GM21737 (cell line): Measurements from ENCODE around the gene MYBPH.

Experiments
- ATAC-seq: cut with Tn5 transposase; IDR thresholded peaks from one replicate; pipeline ENCODE4 v1.9.1; 2021; ENCODE audit warnings: mild to moderate bottlenecking, moderate library complexity; ENCODE audit not compliant: unreplicated experiment

The MYBPH gene

GRCh38 chr1:203131548-203132200, 44.0 kb downstream of the MYBPH start:
- no peak for ATAC-seq

DNA sequence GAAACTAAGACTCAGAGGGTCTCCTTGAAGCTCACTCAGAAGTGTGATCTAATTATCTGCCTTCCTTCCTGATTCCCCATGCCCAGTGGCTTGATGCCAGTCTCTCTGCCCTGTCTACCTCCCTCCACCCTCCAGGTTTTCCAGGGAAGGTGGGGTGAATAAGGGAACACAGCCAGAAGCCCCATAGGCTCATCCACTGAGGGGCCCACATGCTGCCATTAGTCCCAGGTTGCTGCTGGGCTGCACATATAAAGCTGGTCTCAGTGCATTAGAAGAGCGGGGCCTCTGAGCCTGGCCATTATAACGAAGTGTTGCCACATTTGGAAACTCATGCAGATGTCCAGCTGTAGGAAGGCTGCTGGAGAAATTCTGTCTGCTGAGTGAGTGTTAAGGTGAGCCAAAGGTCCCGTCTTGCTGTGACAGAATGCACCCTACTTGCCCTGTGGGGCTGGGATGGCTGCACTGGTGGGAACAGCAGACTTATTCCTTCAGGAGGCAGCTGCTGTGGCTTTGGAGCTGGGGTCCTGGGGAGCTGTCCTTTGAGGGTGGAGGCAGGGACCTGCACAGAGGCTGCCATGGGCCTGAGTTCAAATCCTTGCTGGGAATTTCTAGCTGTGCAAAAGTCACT, 45.2 kb downstream of the MYBPH start:
- no peak for ATAC-seq

DNA sequence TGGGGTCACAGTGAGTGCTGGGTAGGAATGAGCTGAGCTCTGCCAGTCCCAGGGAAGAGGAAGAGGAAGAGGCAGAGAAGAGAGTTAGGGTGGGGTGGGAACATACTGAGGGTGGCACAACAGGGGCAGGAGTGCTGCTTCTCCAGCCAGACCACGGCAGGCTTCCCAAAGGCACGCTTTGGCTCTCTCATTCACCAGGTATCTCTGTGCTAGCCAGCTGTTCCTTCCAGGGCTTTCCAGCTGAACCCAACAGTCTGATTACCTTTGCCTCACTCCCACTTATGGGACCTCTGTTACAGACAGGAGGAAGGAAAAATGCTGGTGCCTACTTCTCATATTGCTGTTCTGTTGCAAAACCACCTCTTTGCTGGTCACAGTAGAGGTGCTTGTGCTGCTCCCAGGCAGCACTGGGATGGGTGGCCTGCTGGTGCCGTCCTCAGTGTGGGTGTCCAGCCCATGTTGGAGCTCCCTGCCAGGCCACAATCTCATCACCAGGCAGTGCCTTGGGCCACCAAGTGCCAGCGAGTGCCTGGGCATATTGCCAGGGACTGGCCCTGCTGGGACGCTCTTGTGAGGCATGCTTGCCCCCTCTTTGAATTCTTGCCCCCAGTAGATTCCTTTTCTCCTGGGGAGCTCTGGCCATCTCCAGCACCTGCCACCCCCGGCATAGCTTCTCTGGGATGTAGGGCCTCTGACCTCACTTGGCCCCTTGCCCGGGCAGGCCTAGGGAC, 46.0 kb downstream of the MYBPH start:
- ATAC-seq, result no peak

GRCh38 chr1:203128716-203129500, 46.7 kb downstream of the MYBPH start:
- ATAC-seq, result no peak

- no peak for ATAC-seq
Observed at GRCh38 chr1:203128431-203128715, 47.3 kb downstream of the MYBPH start.

GRCh38 chr1:203127666-203128430, 47.8 kb downstream of the MYBPH start, which contains the start of gene ADORA1:
Gene ADORA1 (plus strand): TSS chr1:203127726. CDS start chr1:203128842, 1,116 bp downstream.
- ATAC-seq, result no peak

DNA sequence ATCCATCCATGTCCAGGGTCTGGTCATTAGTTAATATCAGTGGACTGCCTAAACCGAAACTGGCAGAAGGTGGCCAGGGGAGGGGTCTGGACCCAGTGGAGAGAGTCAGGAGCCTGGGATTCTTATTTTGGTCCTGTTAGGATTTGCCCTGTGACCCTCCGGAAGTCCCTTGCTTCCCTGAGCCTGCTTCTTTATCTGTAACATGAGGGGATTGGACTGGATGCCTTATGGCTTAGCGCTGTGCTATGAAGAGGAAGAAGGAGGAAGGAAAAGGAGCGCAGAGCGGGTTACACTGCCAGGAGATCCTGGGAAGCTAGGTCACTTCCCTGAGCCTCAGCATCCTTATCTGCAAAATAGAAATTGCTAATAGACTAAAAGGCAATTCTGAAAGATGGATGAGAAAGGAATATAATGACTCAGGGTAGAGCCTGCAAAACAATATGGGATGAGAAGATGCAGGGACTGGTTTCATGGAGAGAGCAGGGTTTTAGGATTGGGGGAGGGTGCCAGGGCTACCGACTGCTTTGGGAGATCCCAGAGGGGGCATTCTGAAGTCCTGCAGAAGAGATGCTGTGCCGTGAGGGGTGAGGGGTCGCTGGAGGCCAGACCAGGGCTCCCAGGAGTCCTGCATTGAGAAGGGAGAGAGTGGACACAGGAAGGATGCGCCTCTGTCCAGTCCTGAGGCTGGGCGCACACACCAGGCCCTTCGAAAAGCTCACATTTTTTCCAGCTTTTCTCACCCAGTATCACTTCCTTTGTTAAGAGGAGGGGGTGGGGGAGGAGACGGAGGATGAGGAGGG, 48.6 kb downstream of the MYBPH start:
- ATAC-seq, result no peak

DNA sequence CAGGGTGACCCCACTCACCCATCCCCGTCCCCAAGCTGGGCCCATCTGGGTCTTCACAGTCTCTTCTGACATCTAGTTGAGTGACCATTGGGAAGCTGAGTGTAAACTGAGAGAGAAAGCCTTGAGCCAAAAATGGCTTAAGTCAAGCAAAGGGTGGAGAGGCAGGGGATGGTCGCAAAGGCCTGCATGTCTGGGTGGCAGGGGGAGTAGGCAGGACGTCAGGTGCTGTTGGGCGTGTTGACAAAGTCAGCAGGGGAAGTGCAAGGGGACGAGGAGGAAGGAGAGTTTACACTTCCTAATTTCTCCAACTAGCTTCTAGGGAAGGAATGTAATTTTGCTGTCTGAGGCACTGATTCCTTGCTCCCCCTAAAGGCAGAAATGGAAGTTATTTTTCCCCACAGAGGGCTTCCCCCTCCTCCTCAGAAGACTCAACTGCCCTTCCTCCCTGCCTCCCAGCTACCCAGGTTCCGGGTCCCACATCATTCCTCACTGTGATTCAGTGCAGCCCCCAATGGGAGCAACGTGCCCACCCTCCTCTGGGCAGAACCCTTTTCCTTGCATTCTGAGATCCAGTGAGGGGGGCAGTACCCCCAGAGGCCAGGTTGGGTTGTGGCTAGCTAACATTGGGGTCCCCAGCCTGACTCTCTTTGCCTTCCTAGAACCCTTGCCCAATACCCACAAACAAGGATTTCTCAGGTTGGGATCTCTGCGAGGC, 49.3 kb downstream of the MYBPH start:
- no peak for ATAC-seq

DNA sequence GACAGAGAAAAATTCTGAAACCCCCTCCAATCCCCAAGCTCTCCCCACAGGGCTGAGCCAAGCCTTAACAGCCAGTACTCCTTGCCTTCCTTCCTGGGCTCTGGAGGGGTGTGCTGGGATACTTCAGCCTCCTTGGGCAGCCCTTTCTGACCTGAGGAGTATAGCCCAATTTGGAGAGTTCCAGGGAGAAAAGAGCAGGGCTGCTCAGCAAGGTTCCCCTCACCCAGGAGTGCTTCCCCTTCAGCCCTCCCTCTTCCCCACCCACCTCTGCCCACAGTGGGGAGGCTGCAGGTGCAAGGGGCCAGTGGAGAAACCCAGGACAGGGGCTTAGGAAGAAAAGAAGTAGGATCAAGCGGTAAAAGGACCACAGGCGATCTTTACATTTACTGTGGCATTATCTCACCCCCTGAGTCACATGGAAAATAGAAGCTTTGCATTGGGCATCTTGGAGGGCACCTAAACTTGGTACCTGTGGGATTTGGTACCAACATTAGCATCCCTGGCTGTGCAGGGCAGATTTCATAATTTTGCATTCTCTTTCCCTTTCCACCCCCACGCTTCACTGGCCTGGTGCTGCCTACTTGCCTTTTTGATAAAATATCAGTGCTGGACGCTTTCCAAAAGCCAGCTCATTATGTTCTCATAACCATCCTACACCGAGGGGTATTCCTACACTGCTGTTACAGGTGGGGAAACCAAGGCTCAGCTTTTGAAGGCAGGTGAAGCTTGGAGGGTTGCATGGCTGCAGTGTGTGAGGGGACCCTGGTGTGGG, 50.9 kb downstream of the MYBPH start:
- no peak for ATAC-seq

- ATAC-seq, result no peak
Observed at GRCh38 chr1:203124011-203124410, 51.6 kb downstream of the MYBPH start.

- ATAC-seq, result no peak
Observed at GRCh38 chr1:203122159-203122558, 53.5 kb downstream of the MYBPH start.

- ATAC-seq, result no peak
Observed at GRCh38 chr1:203121186-203122015, 54.2 kb downstream of the MYBPH start.

DNA sequence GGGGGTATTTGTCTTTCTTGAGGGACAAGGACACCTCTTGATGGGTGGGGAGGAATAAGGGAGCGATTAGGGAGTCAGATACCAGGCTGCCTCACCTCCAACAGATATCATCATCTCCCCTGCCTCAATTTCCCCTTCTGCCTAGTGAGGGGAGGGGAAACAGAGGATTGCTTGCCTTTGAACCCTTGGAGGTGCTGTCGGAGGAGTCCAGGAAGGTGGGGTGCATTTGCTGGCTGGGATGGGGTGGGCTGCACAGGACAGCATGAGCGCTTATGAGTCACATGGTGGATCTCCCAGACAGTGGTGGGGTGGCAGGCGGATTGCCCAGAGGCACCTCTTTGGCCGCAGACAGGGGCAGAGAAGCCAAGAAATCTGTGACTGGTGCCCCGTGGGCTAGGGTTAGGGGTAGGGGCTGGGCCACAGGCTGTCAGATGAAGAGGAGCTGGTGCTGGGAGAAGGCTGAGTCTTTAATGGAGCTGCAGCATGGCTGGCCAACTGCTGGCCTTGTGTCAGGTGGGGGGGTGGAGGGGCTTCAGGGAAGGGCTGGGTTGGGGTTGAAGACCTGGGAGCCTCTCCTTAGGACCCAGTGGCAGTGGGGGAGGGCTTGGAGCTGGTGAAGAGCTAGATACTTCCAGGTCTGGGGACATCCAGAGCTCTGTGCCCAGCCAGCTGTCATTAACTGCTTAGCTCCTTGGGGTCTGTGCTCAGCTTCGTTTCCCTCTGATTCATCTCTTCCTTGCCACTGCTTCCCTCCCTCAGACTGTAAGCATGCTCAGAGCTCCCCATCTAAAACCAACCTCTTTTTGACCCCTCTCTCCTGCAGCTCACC, 55.1 kb downstream of the MYBPH start:
- no peak for ATAC-seq
